ENCODE measurements around the gene ISYNA1. TPM values are rescaled to one million over a fixed set of nuclear protein-coding genes. Genes with fewer than 3 reads are reported as not detected.

ISYNA1 gene
- total RNA-seq, 2 donors from 2014 or later, result 60.9 to 143 TPM

- H3K27me3 ChIP-seq (replicated peaks; ENCODE audit: insufficient read depth), result no peaks in the 10 kb centered on the region
- no peaks in the 10 kb centered on the region for H3K9me3 ChIP-seq
- TF ChIP-seq CTCF (IDR thresholded peaks at IDR 0.05), result no peak
- no peak for ATAC-seq (ENCODE audit: insufficient number of reproducible peaks, low FRiP score, low read depth)
- H3K4me3 ChIP-seq, result no peak overlapping the region
- H3K4me1 ChIP-seq (ENCODE audit: control insufficient read depth in 1 of 2, low read depth in 2 of 2), result peaks cover 10 to 73% of the 10 kb centered on the region in 2 donors
- H3K36me3 ChIP-seq, result no peaks in the 10 kb centered on the region
- DNase-seq (ENCODE audit: low spot score), result no peak
- peak overlapping the region in 1 of 2 donors; percentile 39 for H3K27ac ChIP-seq
Measured at GRCh38 chr19:18424122-18424889, 13.6 kb downstream of the ISYNA1 start.

GRCh38 chr19:18423258-18424020 is 14.5 kb downstream of the ISYNA1 start:
- Histone ChIP-seq H3K27ac (peak overlapping the region in 1 of 2 donors; percentile 39), H3K4me1 (ENCODE audit: control insufficient read depth in 1 of 2, low read depth in 2 of 2) (peaks cover 11 to 71% of the 10 kb centered on the region in 2 donors), H3K36me3 (no peaks in the 10 kb centered on the region), H3K27me3 (replicated peaks; ENCODE audit: insufficient read depth) (no peaks in the 10 kb centered on the region), H3K4me3 (no peak overlapping the region), H3K9me3 (no peaks in the 10 kb centered on the region)
- DNase-seq (ENCODE audit: low spot score), result no peak
- ATAC-seq (ENCODE audit: insufficient number of reproducible peaks, low FRiP score, low read depth), result no peak
- TF ChIP-seq CTCF (IDR thresholded peaks at IDR 0.05), result no peak

- H3K27ac ChIP-seq, result no peak overlapping the region
- H3K4me3 ChIP-seq, result no peak overlapping the region
- TF ChIP-seq CTCF (IDR thresholded peaks at IDR 0.05), result no peak
- no peaks in the 10 kb centered on the region for H3K9me3 ChIP-seq
- H3K4me1 ChIP-seq (ENCODE audit: control insufficient read depth in 1 of 2, low read depth in 2 of 2), result peaks cover 16 to 77% of the 10 kb centered on the region in 2 donors
- no peaks in the 10 kb centered on the region for H3K36me3 ChIP-seq
- ATAC-seq (ENCODE audit: insufficient number of reproducible peaks, low FRiP score, low read depth) (no peak), DNase-seq (ENCODE audit: low spot score) (no peak)
- H3K27me3 ChIP-seq (replicated peaks; ENCODE audit: insufficient read depth), result no peaks in the 10 kb centered on the region
Measured at GRCh38 chr19:18422530-18423191, 15.3 kb downstream of the ISYNA1 start.

GRCh38 chr19:18421371-18421959 is 16.5 kb downstream of the ISYNA1 start:
- DNase-seq (ENCODE audit: low spot score) (no peak), ATAC-seq (ENCODE audit: insufficient number of reproducible peaks, low FRiP score, low read depth) (no peak)
- Histone ChIP-seq H3K9me3 (no peaks in the 10 kb centered on the region), H3K27ac (peak overlapping the region; percentile 31 to 64), H3K36me3 (no peaks in the 10 kb centered on the region), H3K4me3 (no peak overlapping the region), H3K27me3 (replicated peaks; ENCODE audit: insufficient read depth) (no peaks in the 10 kb centered on the region), H3K4me1 (ENCODE audit: control insufficient read depth in 1 of 2, low read depth in 2 of 2) (peaks cover 20 to 80% of the 10 kb centered on the region in 2 donors)
- TF ChIP-seq CTCF (IDR thresholded peaks at IDR 0.05), result no peak
